B cell (primary cell): ENCODE measurements around the gene SERPINB6. TPM values are rescaled to one million over a fixed set of nuclear protein-coding genes. Genes with fewer than 3 reads are reported as not detected.

Experiments used
- ATAC-seq: fragments of 200-7000 bp; cut with Tn5 transposase; one replicate; pipeline ENCODE4 v1.10.0; 2021; ENCODE audit warnings: low read depth, mild to moderate bottlenecking, moderate number of reproducible peaks, moderate library complexity
- CTCF ChIA-PET: fragments of 350-600 bp; sonication (Branson Sonifier 250); formaldehyde crosslinking; loops from one replicate; lab custom pipeline; 2021; ENCODE audit warnings: antibody characterized with exemption, inconsistent platforms; lab: Charles Lee
- POLR2A ChIA-PET: fragments of 350-600 bp; sonication (Branson Sonifier 250); formaldehyde crosslinking; loops from one replicate; lab custom pipeline; 2021; ENCODE audit warnings: antibody characterized with exemption; lab: Charles Lee
- DNase-seq: peaks from one replicate; pipeline ENCODE4 v3.0.0; 2013
- H2AFZ ChIP-seq: 2 replicates; pipeline ENCODE4 v1.6.1; 2012; ENCODE audit warnings: mild to moderate bottlenecking, low read depth, low read length; ENCODE audit not compliant: insufficient read depth, poor library complexity, severe bottlenecking
- H3K27ac ChIP-seq, 2 donors: 1 replicate in 1 of 2; 2 replicates in 1 of 2; pipeline ENCODE4 v1.5.1; 2012 to 2013; ENCODE audit warnings: low read length in 2 of 2, mild to moderate bottlenecking in 2 of 2, moderate library complexity in 1 of 2
- H3K27me3 ChIP-seq, 4 experiments: fragments of 200-600 bp in 1 of 4; sonication (generic) in 1 of 4; replicated peaks in 1 of 4; 1 replicate in 2 of 4; 2 replicates in 2 of 4; pipeline versions ENCODE4 v1.6.1 to v1.7.0; 2013 to 2016; ENCODE audit warnings: low read length in 3 of 4, mild to moderate bottlenecking in 2 of 4, mixed read lengths in 1 of 4, moderate library complexity in 1 of 4; ENCODE audit not compliant: insufficient read depth in 4 of 4, control insufficient read depth in 3 of 4; ENCODE audit errors: control extremely low read depth in 1 of 4
- H3K36me3 ChIP-seq, 2 experiments: replicated peaks in 1 of 2; 1 replicate in 1 of 2; 2 replicates in 1 of 2; pipeline versions ENCODE4 v1.6.1 to v1.7.1; 2013; ENCODE audit warnings: low read length in 1 of 2; ENCODE audit not compliant: insufficient read depth in 2 of 2, control insufficient read depth in 1 of 2; ENCODE audit errors: control extremely low read depth in 1 of 2, extremely low read depth in 1 of 2
- H3K4me1 ChIP-seq, 2 donors: fragments of 200-600 bp in 1 of 2; sonication (generic) in 1 of 2; 1 replicate in 1 of 2; 2 replicates in 1 of 2; pipeline versions ENCODE4 v1.5.1 to v1.6.1; 2013 to 2017; ENCODE audit warnings: low read length in 2 of 2; ENCODE audit not compliant: control insufficient read depth in 2 of 2, insufficient read depth in 2 of 2
- H3K4me2 ChIP-seq: replicated peaks from 2 replicates; pipeline ENCODE3; 2012; ENCODE audit warnings: mild to moderate bottlenecking, low read depth, low read length; ENCODE audit not compliant: poor library complexity, severe bottlenecking
- H3K4me3 ChIP-seq, 5 experiments: fragments of 200-600 bp in 1 of 5; sonication (generic) in 1 of 5; 1 replicate in 3 of 5; 2 replicates in 2 of 5; pipeline versions ENCODE4 v1.5.1 to v1.7.0; 2011 to 2016; ENCODE audit warnings: low read length in 4 of 5, mild to moderate bottlenecking in 4 of 5, low read depth in 2 of 5, control low read depth in 1 of 5, moderate library complexity in 1 of 5; ENCODE audit not compliant: insufficient read depth in 1 of 5; ENCODE audit errors: control extremely low read depth in 1 of 5, extremely low read depth in 1 of 5
- H3K79me2 ChIP-seq: fragments of 200-600 bp; sonication (generic); one replicate; pipeline ENCODE4 v1.6.0; 2016; ENCODE audit warnings: low read length; ENCODE audit not compliant: control insufficient read depth, insufficient read depth
- H3K9ac ChIP-seq: fragments of 200-600 bp; sonication (generic); 2 replicates; pipeline ENCODE4 v1.6.1; 2017; ENCODE audit warnings: mild to moderate bottlenecking, low read length, moderate library complexity
- H3K9me3 ChIP-seq, 3 donors: one replicate each; pipeline versions ENCODE4 v1.6.1 to v1.7.1; 2013; ENCODE audit warnings: low read length in 2 of 3; ENCODE audit not compliant: control insufficient read depth in 2 of 3, insufficient read depth in 1 of 3; ENCODE audit errors: control extremely low read depth in 1 of 3
- H4K20me1 ChIP-seq: 2 replicates; pipeline ENCODE4 v1.6.0; 2012; ENCODE audit warnings: mild to moderate bottlenecking, low read length; ENCODE audit not compliant: insufficient read depth, control insufficient read depth, poor library complexity, severe bottlenecking
- H3K27ac Mint-ChIP-seq: one replicate; pipeline ENCODE4 v1.8.0; 2021; ENCODE audit warnings: mixed read lengths
- H3K27me3 Mint-ChIP-seq: one replicate; pipeline ENCODE4 v1.8.0; 2021; ENCODE audit warnings: mixed read lengths
- H3K4me1 Mint-ChIP-seq: one replicate; pipeline ENCODE4 v1.8.0; 2021; ENCODE audit warnings: mixed read lengths
- H3K4me3 Mint-ChIP-seq: one replicate; pipeline ENCODE4 v1.8.0; 2021; ENCODE audit warnings: mixed read lengths
- H3K9me3 Mint-ChIP-seq: one replicate; pipeline ENCODE4 v1.8.0; 2022; ENCODE audit warnings: mixed read lengths; ENCODE audit not compliant: insufficient read depth
- EZH2 ChIP-seq: IDR thresholded peaks from 2 replicates; pipeline ENCODE4 v1.6.1; 2012; ENCODE audit warnings: borderline replicate concordance, low read depth, mild to moderate bottlenecking, moderate library complexity, low read length; ENCODE audit not compliant: insufficient read depth, poor library complexity, severe bottlenecking
- WGBS: methylation state at CpG from one replicate; pipeline ENCODE4 v1.1.5; 2013; ENCODE audit warnings: missing lambda C conversion rate; ENCODE audit not compliant: insufficient coverage; 5-methylcytosine and 5-hydroxymethylcytosine counted together
- intact Hi-C: fragments of 100-400 bp; cut with micrococcal nuclease; formaldehyde crosslinking; loops from one replicate; pipeline ENCODE4 v1.10.0; 2022
- polyA plus RNA-seq: library from polyadenylated mRNA; depleted of rRNA; stranded (reverse); fragments of >200 nt; gene quantifications from 2 replicates; pipeline ENCODE4 v1.2.3, GENCODE V29; 2012
- total RNA-seq, 2 donors: library from RNA; stranded (reverse); fragments of 120-200 nt in 1 of 2; gene quantifications; 1 replicate in 1 of 2; 2 replicates in 1 of 2; pipeline versions ENCODE4 v1.2.3 to v1.2.4, GENCODE V29; 2013 to 2022
- TF ChIP-seq, protein P1 (sequence below): fragments of 200-600 bp; IDR thresholded peaks from one replicate; pipeline ENCODE4 v1.8.0; 2022; ENCODE audit warnings: antibody characterized with exemption, mild to moderate bottlenecking

Gene SERPINB6
- total and polyA plus RNA-seq, 2 donors (not counting 1 experiment from before 2014, with no cell fraction given), result 35.2 to 58.5 TPM

DNA sequence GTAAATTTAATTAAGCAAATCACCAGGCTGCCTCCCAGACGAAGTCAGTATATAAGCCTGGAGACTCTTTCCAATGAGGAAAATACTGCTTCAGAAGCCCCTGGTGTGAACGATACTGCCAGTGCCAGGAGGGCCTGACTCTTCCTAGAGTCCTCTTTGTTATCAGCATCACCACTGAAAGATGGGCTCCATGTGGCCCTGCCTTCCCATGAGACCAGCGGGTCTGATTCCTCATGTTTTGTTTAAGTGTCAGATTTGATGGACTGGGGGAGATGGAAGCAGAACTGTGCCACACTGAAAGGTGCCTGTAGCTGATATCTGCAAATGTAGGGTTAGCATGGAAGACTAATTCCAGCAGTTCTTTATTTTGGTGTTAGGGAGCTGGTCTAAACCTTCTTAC, 36.2 kb upstream of the SERPINB6 start:
- no peak overlapping the region for H3K4me2 ChIP-seq
- H3K27me3 ChIP-seq, result no peaks in the 10 kb centered on the region
- H3K9ac ChIP-seq, result no peak overlapping the region
- POLR2A ChIA-PET, result no interaction called here
- H3K4me1 Mint-ChIP-seq, result no peaks in the 10 kb centered on the region
- H3K27ac Mint-ChIP-seq, result no peak overlapping the region
- WGBS, result 81% methylated on average over 3 of the region's 3 CpGs
- intact Hi-C loops, result no loop called here
- no peak for TF ChIP-seq EZH2
- TF ChIP-seq, protein P1, sequence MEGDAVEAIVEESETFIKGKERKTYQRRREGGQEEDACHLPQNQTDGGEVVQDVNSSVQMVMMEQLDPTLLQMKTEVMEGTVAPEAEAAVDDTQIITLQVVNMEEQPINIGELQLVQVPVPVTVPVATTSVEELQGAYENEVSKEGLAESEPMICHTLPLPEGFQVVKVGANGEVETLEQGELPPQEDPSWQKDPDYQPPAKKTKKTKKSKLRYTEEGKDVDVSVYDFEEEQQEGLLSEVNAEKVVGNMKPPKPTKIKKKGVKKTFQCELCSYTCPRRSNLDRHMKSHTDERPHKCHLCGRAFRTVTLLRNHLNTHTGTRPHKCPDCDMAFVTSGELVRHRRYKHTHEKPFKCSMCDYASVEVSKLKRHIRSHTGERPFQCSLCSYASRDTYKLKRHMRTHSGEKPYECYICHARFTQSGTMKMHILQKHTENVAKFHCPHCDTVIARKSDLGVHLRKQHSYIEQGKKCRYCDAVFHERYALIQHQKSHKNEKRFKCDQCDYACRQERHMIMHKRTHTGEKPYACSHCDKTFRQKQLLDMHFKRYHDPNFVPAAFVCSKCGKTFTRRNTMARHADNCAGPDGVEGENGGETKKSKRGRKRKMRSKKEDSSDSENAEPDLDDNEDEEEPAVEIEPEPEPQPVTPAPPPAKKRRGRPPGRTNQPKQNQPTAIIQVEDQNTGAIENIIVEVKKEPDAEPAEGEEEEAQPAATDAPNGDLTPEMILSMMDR, result no peak
- no peak for ATAC-seq
- no peaks in the 10 kb centered on the region for H3K27me3 Mint-ChIP-seq
- H3K36me3 ChIP-seq, result peaks cover 0 to 20% of the 10 kb centered on the region in 2 experiments
- DNase-seq, result no peak
- H3K4me3 Mint-ChIP-seq, result no peak overlapping the region
- CTCF ChIA-PET, result interaction anchor here (0.7 to 1.5 kb wide), 5 partner anchors 16 to 268 kb away, joined by 3 to 4 read pairs (median 3); no protein-coding TSS in a partner anchor
- H3K9me3 Mint-ChIP-seq, result peaks cover 10% of the 10 kb centered on the region
- H3K27ac ChIP-seq, result no peak overlapping the region
- H4K20me1 ChIP-seq, result no peaks in the 10 kb centered on the region
- no peaks in the 10 kb centered on the region for H3K79me2 ChIP-seq
- no peaks in the 10 kb centered on the region for H3K4me1 ChIP-seq
- no peak overlapping the region for H3K4me3 ChIP-seq
- no peak overlapping the region for H2AFZ ChIP-seq
- peaks cover 2 to 21% (median 13%) of the 10 kb centered on the region in 3 donors for H3K9me3 ChIP-seq

DNA sequence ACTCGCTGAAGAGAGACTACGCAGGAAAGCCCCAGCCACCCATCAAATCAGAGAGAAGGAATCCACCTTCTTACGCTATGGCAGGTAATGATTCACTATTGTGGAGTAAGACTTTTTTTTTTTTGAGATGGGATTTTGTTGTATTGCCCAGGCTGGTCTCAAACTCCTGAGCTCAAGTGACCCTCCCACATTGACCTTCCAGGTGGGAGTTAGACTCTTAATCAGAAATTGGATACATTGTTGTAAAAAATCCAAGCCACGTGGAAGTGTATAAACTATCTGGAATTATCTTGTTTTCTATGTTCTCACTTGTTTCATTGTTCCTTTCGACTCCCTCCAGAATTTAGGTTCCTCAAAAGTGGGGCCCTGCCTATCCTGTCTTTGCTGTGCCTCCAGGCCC, 35.1 kb upstream of the SERPINB6 start:
- no peak overlapping the region for H3K27ac Mint-ChIP-seq
- peaks cover 4% of the 10 kb centered on the region for H3K4me1 Mint-ChIP-seq
- Histone ChIP-seq H3K27me3 (no peaks in the 10 kb centered on the region), H3K4me3 (no peak overlapping the region), H3K9ac (no peak overlapping the region), H2AFZ (no peak overlapping the region), H3K9me3 (peaks cover 0 to 11% (median 7%) of the 10 kb centered on the region in 3 donors), H4K20me1 (no peaks in the 10 kb centered on the region), H3K27ac (no peak overlapping the region), H3K4me1 (no peaks in the 10 kb centered on the region), H3K4me2 (no peak overlapping the region), H3K36me3 (peaks cover 0 to 18% of the 10 kb centered on the region in 2 experiments), H3K79me2 (no peaks in the 10 kb centered on the region)
- no peak for ATAC-seq
- DNase-seq, result no peak
- no peak overlapping the region for H3K4me3 Mint-ChIP-seq
- no peaks in the 10 kb centered on the region for H3K27me3 Mint-ChIP-seq
- peaks cover 3% of the 10 kb centered on the region for H3K9me3 Mint-ChIP-seq
- ChIA-PET CTCF (no interaction called here), POLR2A (no interaction called here)
- TF ChIP-seq, protein P1, result no peak
- no peak for TF ChIP-seq EZH2
- intact Hi-C loops, result no loop called here
- WGBS, result 100% methylated on average over 1 of the region's 5 CpGs
